NCI-H2171 treated with DMSO at 0.1 percent for 48 hours (cell line): ENCODE data around the gene SNORC.

ENCODE experiments used
- DNase-seq: peaks from one replicate; lab custom pipeline; 2025; lab: John Stamatoyannopoulos, UW

The SNORC gene

GRCh38 chr2:232882505-232883115 is 12.5 kb downstream of the SNORC start:
- no peak for DNase-seq

GRCh38 chr2:232883116-232883721 is 13.2 kb downstream of the SNORC start:
- no peak for DNase-seq

- no peak for DNase-seq
These were observed 13.9 kb downstream of the SNORC start for GRCh38 chr2:232884001-232884421.

- DNase-seq = no peak
These were observed 14.6 kb downstream of the SNORC start for GRCh38 chr2:232884549-232885263.

GRCh38 chr2:232885264-232885961 is 15.3 kb downstream of the SNORC start:
- no peak for DNase-seq

GRCh38 chr2:232886176-232886575 is 16.1 kb downstream of the SNORC start:
- no peak for DNase-seq

DNA sequence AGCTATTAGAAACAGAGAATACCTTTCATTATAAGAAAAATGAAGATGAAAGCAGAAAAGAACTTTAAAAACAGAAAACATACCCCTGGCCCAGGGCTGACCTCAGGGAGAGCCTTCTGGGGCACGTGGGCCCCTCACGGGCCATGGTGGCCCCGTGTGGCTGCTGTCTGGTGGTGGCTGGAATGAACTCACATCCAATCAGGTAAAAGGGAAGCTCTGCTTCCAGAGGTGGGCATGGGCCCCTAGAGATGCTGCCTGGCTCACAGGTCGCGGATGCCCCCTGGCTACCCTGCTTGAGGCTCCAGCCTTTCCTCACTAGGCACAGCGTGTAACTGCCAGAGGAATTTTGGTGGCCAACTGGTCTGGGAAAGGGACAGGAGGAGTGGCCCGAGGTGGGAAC is 16.6 kb downstream of the SNORC start:
- DNase-seq = no peak

DNA sequence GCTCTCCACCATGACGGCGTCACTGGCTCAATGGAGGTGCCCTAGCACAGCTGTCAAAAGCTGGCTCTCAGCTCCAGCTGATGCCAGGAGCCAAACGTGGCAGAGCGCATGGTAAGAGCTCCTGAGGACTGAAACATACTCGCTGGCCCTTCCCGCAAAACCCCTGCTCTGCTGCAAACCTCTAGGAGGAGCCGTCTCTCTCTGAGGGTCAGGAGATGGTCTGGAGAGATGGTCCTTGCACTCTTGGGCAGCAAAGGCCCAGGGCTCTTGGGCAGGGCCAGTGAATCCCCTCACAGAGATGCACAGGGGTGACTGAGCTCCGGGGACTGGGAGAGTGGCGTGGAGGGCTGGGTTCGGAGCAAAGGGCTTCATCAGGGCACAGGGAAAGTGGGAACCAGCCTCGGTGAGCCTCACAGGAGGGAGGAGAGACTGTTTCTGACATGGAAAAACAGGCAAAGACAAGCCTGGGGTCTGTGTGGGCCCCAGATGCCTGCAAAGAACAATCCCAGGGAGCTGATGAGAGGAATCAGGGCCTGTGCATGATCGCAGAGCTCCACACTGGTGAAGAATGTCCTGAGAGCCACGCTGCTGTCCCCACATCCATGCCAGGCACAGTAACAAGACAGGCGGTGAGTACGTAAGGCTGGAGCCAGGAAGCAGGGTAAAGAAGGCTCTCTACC is 17.2 kb downstream of the SNORC start:
- DNase-seq = no peak

GRCh38 chr2:232888099-232888836 is 18.2 kb downstream of the SNORC start:
- no peak for DNase-seq

GRCh38 chr2:232888839-232889529 is 18.9 kb downstream of the SNORC start:
- no peak for DNase-seq

DNA sequence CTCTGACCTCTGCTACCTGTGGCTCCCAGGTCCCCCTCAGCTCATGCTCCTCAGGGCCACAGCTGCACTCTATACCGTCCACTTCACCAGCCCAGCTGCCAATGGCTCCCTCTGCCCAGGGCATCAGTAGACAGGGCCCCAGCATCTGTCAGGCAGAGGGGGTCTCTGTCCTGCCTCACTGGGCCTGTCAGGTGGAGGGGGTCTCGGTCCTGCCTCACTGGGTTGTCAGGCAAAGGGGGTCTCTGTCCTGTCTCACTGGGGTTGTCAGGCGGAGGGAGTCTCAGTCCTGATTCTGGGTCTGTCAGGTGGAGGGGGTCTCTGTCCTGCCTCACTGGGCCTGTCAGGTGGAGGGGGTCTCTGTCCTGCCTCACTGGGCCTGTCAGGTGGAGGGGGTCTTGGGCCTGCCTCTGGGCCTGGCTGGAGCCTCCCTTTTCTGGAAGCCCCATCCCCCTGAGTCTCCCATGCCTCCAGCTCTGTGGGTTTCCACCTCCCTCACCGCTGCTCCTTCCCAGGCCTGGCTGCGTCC is 19.9 kb downstream of the SNORC start:
- no peak for DNase-seq

DNA sequence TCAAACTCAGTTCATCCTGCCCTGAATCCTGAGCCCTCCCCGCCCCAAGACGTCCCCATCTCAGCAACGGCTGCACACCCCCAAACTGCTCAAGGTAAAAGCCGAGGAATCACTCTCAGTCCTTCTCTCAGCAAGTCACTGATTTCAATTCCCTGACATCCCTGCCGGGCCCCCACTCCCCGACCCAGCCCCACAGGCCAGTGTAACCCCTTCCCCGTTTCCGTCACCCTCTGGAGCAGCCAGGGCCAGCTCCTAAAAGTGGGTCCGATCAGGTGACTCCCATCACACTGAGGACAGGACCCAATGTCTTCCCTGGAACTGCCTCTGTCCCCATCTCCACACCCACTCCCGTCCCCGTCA is 20.5 kb downstream of the SNORC start:
- DNase-seq = no peak

DNA sequence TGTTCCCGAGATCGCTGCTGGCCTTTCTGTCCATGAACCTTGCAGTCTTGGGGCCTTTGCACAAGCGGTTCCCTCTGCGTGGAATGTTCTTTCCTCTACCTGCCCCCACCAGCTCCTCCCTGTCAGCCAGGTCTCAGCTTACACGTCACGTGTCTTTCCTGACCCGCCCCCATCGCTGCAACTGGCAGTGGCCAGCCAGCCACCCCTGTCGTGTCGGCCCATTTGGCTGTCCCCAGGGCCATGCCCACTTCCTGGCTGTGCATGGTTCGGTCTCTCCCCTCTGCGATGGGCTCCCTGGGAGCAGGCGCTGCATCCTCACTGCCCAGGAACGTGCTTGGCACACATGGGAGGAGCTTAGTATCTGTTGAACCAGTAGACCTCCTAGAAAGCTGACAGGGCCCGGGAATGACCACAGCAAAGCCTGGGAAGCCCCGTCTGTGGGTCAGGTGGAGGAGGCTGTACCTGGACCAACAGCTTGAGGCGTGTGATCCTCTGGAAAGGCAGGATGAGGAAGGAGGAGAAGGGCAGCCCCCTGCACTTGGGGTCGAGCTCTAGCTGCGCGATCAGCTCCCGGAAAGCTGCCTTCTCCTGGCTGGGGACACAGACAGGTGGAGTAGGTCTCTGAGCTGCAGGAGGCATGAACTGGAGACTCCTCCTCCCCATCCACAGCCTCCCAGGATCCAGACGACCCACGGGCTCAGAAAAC is 21.0 kb downstream of the SNORC start:
- DNase-seq = no peak

- no peak for DNase-seq
These were observed 21.6 kb downstream of the SNORC start for GRCh38 chr2:232891621-232892071.

- DNase-seq = no peak
These were observed 22.2 kb downstream of the SNORC start for GRCh38 chr2:232892221-232892620.

DNA sequence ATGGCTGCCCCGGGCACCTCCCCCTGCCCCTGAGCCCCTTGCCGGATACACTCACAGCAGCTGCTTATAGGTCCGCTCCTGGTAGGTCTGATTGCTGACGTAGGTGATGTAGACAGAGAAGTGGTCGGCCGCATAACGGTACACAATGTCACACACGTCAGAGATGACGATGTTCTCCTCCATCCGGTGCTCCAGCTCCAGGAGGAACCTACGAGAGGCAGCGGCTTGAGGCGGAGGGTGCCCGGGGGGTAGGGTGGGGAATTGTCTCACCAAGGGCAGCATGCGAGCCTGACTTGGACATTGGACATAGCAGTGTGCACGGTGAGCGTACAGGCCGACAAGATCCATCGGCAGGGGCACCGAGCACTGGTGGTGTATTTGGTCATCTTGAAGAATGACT is 22.8 kb downstream of the SNORC start:
- no peak for DNase-seq

DNA sequence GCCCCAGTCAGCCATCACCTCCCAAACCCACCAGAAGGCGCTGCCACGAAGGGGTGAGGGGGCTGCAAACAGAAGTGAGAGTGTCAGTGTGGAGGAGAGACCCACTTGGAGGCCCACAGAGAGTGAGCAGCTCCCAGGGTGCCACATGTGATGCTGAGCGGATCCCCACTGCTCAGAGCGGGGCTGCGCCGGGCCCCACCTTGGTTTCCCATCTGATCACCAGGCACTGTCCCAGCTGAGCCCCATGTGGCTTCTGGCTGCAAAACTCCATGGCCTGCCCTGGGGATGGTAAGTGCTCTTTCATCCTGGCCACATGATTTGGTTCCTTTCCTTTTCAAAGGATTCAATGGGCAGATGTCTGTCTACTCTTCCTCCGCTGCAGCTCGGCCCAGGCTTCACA is 23.8 kb downstream of the SNORC start:
- DNase-seq = no peak

- no peak for DNase-seq
These were observed 24.2 kb downstream of the SNORC start for GRCh38 chr2:232894251-232894650.

GRCh38 chr2:232894746-232895145 is 24.7 kb downstream of the SNORC start:
- no peak for DNase-seq

GRCh38 chr2:232896111-232896510 is 26.0 kb downstream of the SNORC start:
- DNase-seq = no peak
